Measurements from ENCODE around the gene ATG13. TPM values are rescaled to one million over a fixed set of nuclear protein-coding genes. Genes with fewer than 3 reads are reported as not detected.

Gene ATG13
- polyA plus RNA-seq, 1 experiment = 57.9 TPM

DNA sequence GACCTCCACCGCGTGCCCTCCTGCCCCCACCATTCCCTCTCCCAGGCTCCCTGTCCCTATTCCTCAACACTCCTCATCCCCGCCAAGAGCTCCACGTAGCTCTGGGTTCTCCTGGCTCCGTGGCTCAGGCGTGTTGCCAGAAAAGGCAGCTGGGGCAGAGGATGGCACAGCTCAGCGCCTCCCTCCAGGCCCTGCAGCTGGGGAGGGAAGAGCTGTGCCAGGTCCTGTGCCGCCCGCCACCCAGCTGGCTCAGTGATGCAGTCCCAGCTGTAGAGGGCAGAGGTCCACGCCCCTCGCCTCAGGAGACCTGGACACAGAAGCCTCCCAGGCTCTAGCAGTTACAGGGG lies 78.8 kb downstream of the ATG13 start:
- TF ChIP-seq, protein P1, sequence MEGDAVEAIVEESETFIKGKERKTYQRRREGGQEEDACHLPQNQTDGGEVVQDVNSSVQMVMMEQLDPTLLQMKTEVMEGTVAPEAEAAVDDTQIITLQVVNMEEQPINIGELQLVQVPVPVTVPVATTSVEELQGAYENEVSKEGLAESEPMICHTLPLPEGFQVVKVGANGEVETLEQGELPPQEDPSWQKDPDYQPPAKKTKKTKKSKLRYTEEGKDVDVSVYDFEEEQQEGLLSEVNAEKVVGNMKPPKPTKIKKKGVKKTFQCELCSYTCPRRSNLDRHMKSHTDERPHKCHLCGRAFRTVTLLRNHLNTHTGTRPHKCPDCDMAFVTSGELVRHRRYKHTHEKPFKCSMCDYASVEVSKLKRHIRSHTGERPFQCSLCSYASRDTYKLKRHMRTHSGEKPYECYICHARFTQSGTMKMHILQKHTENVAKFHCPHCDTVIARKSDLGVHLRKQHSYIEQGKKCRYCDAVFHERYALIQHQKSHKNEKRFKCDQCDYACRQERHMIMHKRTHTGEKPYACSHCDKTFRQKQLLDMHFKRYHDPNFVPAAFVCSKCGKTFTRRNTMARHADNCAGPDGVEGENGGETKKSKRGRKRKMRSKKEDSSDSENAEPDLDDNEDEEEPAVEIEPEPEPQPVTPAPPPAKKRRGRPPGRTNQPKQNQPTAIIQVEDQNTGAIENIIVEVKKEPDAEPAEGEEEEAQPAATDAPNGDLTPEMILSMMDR (IDR thresholded peaks at IDR 0.05; ENCODE audit: low read depth, low read length) = no peak
- H3K9me3 ChIP-seq (ENCODE audit: control insufficient read depth, insufficient read depth, low read length) = no peaks in the 10 kb centered on the region; the same call in 1 of the 2 replicates
- POLR2A ChIA-PET = interaction anchor here (1.6 kb wide), 1 partner anchor 9 kb away, joined by 4 read pairs; no protein-coding TSS in a partner anchor
- H3K4me3 ChIP-seq (ENCODE audit: low read depth, low read length) = no peak overlapping the region
- CTCF ChIA-PET = no interaction called here
- DNase-seq (ENCODE audit: low read depth, low spot score) = no peak
- no peak overlapping the region for H3K27ac ChIP-seq (ENCODE audit: low read depth, low read length)
- H3K27me3 ChIP-seq (ENCODE audit: control insufficient read depth, insufficient read depth, low read length) = no peaks in the 10 kb centered on the region

DNA sequence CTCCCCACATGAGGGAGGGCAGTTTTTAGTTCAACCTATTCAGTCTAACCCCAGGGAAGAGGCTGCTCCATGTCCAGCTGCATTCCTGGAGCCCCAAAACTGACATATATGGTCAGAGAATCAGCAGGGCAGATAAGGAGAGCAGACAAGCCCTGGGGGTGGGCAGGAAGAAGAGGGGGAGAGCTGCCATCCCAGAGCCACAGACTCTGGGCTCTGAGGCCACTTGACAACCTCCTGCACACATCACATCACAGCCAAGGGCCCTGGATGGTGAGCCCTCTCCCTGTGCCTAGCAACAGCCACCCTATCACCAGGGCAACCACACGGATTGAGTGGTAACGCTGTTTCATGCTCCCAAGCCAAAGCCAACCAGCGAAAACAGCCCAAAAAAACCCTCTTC lies 80.0 kb downstream of the ATG13 start:
- H3K27me3 ChIP-seq (ENCODE audit: control insufficient read depth, insufficient read depth, low read length) = no peaks in the 10 kb centered on the region
- DNase-seq (ENCODE audit: low read depth, low spot score) = no peak

DNA sequence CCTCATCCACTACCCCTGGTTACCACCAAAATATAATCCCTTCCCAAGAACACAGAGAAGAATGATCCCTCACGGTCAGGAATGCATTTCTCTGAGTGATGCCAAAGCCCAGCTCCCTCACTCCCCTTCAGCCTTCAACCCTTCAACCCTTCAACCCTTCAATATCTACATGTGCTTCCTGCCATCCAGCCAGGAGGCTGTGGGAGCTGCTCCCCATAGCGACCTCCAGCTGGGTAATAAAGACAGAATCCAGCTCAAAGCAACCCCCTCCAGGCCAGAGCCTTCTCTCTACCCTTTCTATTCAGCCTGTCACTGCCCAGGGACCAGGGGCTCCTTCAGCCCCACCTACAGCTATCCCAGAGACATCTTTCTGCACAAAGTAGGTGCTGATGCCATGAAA lies 80.4 kb downstream of the ATG13 start:
- ChIA-PET POLR2A (interaction anchor here (0.7 to 1.1 kb wide), 2 partner anchors 11 to 48 kb away, joined by 3 read pairs; no protein-coding TSS in a partner anchor), CTCF (interaction anchor here (1.3 kb wide), 1 partner anchor 13 kb away, joined by 3 read pairs; no protein-coding TSS in a partner anchor)
- no peaks in the 10 kb centered on the region for H3K27me3 ChIP-seq (ENCODE audit: control insufficient read depth, insufficient read depth, low read length)

More for the DNA sequence above, 80.0 kb downstream of the ATG13 start:
- ChIA-PET CTCF (interaction anchor here (1.3 kb wide), 1 partner anchor 13 kb away, joined by 3 read pairs; no protein-coding TSS in a partner anchor), POLR2A (interaction anchor here (1.1 kb wide), 1 partner anchor 11 kb away, joined by 3 read pairs; no protein-coding TSS in a partner anchor)
- TF ChIP-seq, protein P1 (IDR thresholded peaks at IDR 0.05; ENCODE audit: low read depth, low read length) = no peak
- no peaks in the 10 kb centered on the region; the same call in 1 of the 2 replicates for H3K9me3 ChIP-seq (ENCODE audit: control insufficient read depth, insufficient read depth, low read length)
- H3K4me3 ChIP-seq (ENCODE audit: low read depth, low read length) = no peak overlapping the region
- no peak overlapping the region for H3K27ac ChIP-seq (ENCODE audit: low read depth, low read length)

DNA sequence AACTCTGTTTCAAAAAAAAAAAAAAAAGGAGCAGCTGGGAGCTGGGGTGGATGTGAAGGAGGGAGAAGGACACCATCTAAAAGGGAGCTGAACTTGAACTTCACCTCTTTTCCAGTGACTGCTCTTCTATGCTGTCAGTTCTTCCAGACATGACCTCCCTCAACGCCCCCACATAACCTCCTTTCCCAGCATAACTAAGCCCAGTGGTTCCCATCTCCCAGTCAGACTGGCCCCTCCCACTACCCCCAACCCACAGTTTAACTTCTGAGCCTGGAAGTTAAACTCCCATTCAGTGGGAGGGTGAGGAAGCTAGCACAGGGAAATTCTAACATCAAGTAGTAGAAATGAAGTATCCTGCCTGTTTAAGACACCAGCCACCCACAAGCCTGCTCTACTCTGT lies 81.2 kb downstream of the ATG13 start:
- no peaks in the 10 kb centered on the region for H3K27me3 ChIP-seq (ENCODE audit: control insufficient read depth, insufficient read depth, low read length)
- POLR2A ChIA-PET = interaction anchor here (0.7 kb wide), 1 partner anchor 49 kb away, joined by 3 read pairs; no protein-coding TSS in a partner anchor
- no peaks in the 10 kb centered on the region; the same call in 1 of the 2 replicates for H3K9me3 ChIP-seq (ENCODE audit: control insufficient read depth, insufficient read depth, low read length)
- TF ChIP-seq, protein P1 (IDR thresholded peaks at IDR 0.05; ENCODE audit: low read depth, low read length) = no peak
- DNase-seq (ENCODE audit: low read depth, low spot score) = no peak
- peak overlapping the region; percentile 17; the same call in 1 of the 2 replicates for H3K4me3 ChIP-seq (ENCODE audit: low read depth, low read length)
- CTCF ChIA-PET = interaction anchor here (1.1 kb wide), 1 partner anchor 17 kb away, joined by 3 read pairs; no protein-coding TSS in a partner anchor
- no peak overlapping the region for H3K27ac ChIP-seq (ENCODE audit: low read depth, low read length)

More for the DNA sequence above, 80.4 kb downstream of the ATG13 start:
- Histone ChIP-seq H3K9me3 (ENCODE audit: control insufficient read depth, insufficient read depth, low read length) (no peaks in the 10 kb centered on the region; the same call in 1 of the 2 replicates), H3K4me3 (ENCODE audit: low read depth, low read length) (no peak overlapping the region), H3K27ac (ENCODE audit: low read depth, low read length) (no peak overlapping the region)
- TF ChIP-seq, protein P1 (IDR thresholded peaks at IDR 0.05; ENCODE audit: low read depth, low read length) = no peak
- no peak for DNase-seq (ENCODE audit: low read depth, low spot score)
